AG09319 (cell line): ENCODE data around the gene THSD4.

ENCODE experiments used
- DNase-seq: peaks from one replicate; pipeline ENCODE4 v3.0.0-alpha.2; 2010; ENCODE audit warnings: low read depth; ENCODE audit errors: extremely low read depth
- CTCF ChIP-seq: IDR thresholded peaks from 2 replicates; pipeline ENCODE4 v1.5.1; 2011; ENCODE audit warnings: low read depth, mild to moderate bottlenecking, inconsistent platforms, low read length, moderate library complexity

Gene THSD4

GRCh38 chr15:71350622-71351378 lies 235.5 kb downstream of the THSD4 start:
- no peak for TF ChIP-seq CTCF
- no peak for DNase-seq

- TF ChIP-seq CTCF, result no peak
- DNase-seq, result no peak
Measured at GRCh38 chr15:71352125-71352524, 236.9 kb downstream of the THSD4 start.

- TF ChIP-seq CTCF, result no peak
Measured at GRCh38 chr15:71352765-71353164, 237.5 kb downstream of the THSD4 start.

GRCh38 chr15:71353171-71353570 lies 237.9 kb downstream of the THSD4 start:
- no peak for DNase-seq
- TF ChIP-seq CTCF, result no peak

More at GRCh38 chr15:71352765-71353164, 237.5 kb downstream of the THSD4 start:
- DNase-seq, result no peak

GRCh38 chr15:71355268-71355667 lies 240.0 kb downstream of the THSD4 start:
- no peak for DNase-seq
- TF ChIP-seq CTCF, result no peak

- no peak for TF ChIP-seq CTCF
- no peak for DNase-seq
Measured at GRCh38 chr15:71357321-71357732, 242.1 kb downstream of the THSD4 start.

- TF ChIP-seq CTCF, result no peak
- DNase-seq, result no peak
Measured at GRCh38 chr15:71357967-71358366, 242.7 kb downstream of the THSD4 start.
